ENCODE measurements around the gene TENM4. TPM values are rescaled to one million over a fixed set of nuclear protein-coding genes. Genes with fewer than 3 reads are reported as not detected.

Gene TENM4
- total and polyA plus RNA-seq, 2 of the 8 experiments (the other 6 are each of a cell fraction or from before 2014, with no cell fraction given): 3.5 to 7.2 TPM

- no peak overlapping the region for H3K9ac ChIP-seq (replicated peaks in 1 of 4; ENCODE audit: extremely low read depth in 1 of 4, low read depth in 3 of 4, low read length in 3 of 4)
- no peak for TF ChIP-seq EP300 (IDR thresholded peaks at IDR 0.05; ENCODE audit: borderline replicate concordance in 1 of 2, low read depth in 2 of 2, low read length in 2 of 2)
- no peak for TF ChIP-seq BRCA1 (IDR thresholded peaks at IDR 0.05; ENCODE audit: low read depth, low read length)
- TF ChIP-seq, protein P1, sequence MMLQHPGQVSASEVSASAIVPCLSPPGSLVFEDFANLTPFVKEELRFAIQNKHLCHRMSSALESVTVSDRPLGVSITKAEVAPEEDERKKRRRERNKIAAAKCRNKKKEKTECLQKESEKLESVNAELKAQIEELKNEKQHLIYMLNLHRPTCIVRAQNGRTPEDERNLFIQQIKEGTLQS (IDR thresholded peaks at IDR 0.05; ENCODE audit: insufficient read depth, low read depth, low read length): no peak
- TF ChIP-seq HDAC6 (IDR thresholded peaks at IDR 0.05; ENCODE audit: low read depth, low read length): no peak
- no peak for TF ChIP-seq GTF2F1 (IDR thresholded peaks at IDR 0.05; ENCODE audit: borderline replicate concordance, low read depth, low read length)
- no peak for TF ChIP-seq BCL11A (IDR thresholded peaks at IDR 0.05; ENCODE audit: low read depth in 2 of 2, low read length in 2 of 2)
- TF ChIP-seq TCF12 (IDR thresholded peaks at IDR 0.05; ENCODE audit: low read depth, low read length): no peak
- no peak for TF ChIP-seq TAF1 (IDR thresholded peaks at IDR 0.05; ENCODE audit: low read depth, low read length)
- no peak for TF ChIP-seq MAFK (IDR thresholded peaks at IDR 0.05; ENCODE audit: low read depth, low read length)
- TF ChIP-seq SIN3A (conservative IDR thresholded peaks at IDR 0.05 in 1 of 2, IDR thresholded peaks at IDR 0.05 in 1 of 2; ENCODE audit: low read depth in 1 of 2, low read length in 2 of 2): no peak
- TF ChIP-seq RFX5 (IDR thresholded peaks at IDR 0.05; ENCODE audit: borderline replicate concordance, low read depth, low read length): no peak
- H3K4me3 ChIP-seq (ENCODE audit: extremely low read depth in 1 of 4, insufficient read depth in 2 of 4, low read depth in 3 of 4, low read length in 4 of 4): no peak overlapping the region
- H3K4me1 ChIP-seq (replicated peaks in 1 of 4; ENCODE audit: control insufficient read depth in 3 of 4, insufficient read depth in 4 of 4, low read length in 3 of 4): peaks cover 0 to 4% (median 0%) of the 10 kb centered on the region in 4 experiments; a peak in 1 of 7 replicates
- no peaks in the 10 kb centered on the region for H3K79me1 ChIP-seq (ENCODE audit: low read depth, low read length)
- no peak overlapping the region for H4K5ac ChIP-seq (ENCODE audit: insufficient read length, low read depth, low read length)
- H2AK5ac ChIP-seq (ENCODE audit: low read depth, low read length): no peak overlapping the region
- H3K23ac ChIP-seq (ENCODE audit: insufficient read length): no peak overlapping the region
- H2BK12ac ChIP-seq (ENCODE audit: low read depth, low read length): no peak overlapping the region
- H3K56ac ChIP-seq (replicated peaks; ENCODE audit: insufficient read length, low read depth, low read length): no peak overlapping the region
- no peak for FAIRE-seq
- no peak overlapping the region for H3K18ac ChIP-seq (ENCODE audit: extremely low read depth, low read length)
- H2AFZ ChIP-seq (ENCODE audit: low read length): no peak overlapping the region
- H3K14ac ChIP-seq (ENCODE audit: insufficient read length): no peak overlapping the region
- no peak overlapping the region for H2BK120ac ChIP-seq (replicated peaks; ENCODE audit: low read depth, low read length)
- no peak overlapping the region for H3K4me2 ChIP-seq (ENCODE audit: insufficient read depth in 1 of 2, low read depth in 2 of 2, low read length in 2 of 2)
- H3K27ac ChIP-seq (ENCODE audit: low read depth, low read length): no peak overlapping the region
- H2BK15ac ChIP-seq (ENCODE audit: low read length): no peak overlapping the region
- H2BK5ac ChIP-seq (ENCODE audit: low read depth, low read length): no peak overlapping the region
- no peaks in the 10 kb centered on the region for H3K27me3 ChIP-seq (replicated peaks in 1 of 4; ENCODE audit: control insufficient read depth in 3 of 4, extremely low read depth in 1 of 4, insufficient read depth in 3 of 4, low read length in 3 of 4)
- H2BK20ac ChIP-seq (ENCODE audit: low read length): no peak overlapping the region
- H3K23me2 ChIP-seq (ENCODE audit: low read depth, low read length): no peaks in the 10 kb centered on the region
- no peaks in the 10 kb centered on the region for H4K20me1 ChIP-seq (replicated peaks in 1 of 2; ENCODE audit: control insufficient read depth in 1 of 2, insufficient read depth in 2 of 2, low read length in 2 of 2)
- POLR2A ChIA-PET (ENCODE audit: partially characterized antibody): interaction anchor here (1.0 kb wide), 1 partner anchor 9 kb away, joined by 3 read pairs; no protein-coding TSS in a partner anchor
- no peaks in the 10 kb centered on the region for H3K79me2 ChIP-seq (ENCODE audit: control insufficient read depth in 1 of 2, insufficient read depth in 2 of 2, low read length in 2 of 2)
- H4K91ac ChIP-seq (replicated peaks; ENCODE audit: insufficient read length, low read length): no peak overlapping the region
- no peak overlapping the region for H4K8ac ChIP-seq (ENCODE audit: extremely low read depth, insufficient read depth, low read length)
- no peak overlapping the region for H3K4ac ChIP-seq (replicated peaks; ENCODE audit: insufficient read length, low read depth, low read length)
- WGBS, 2 experiments (ENCODE audit: extremely low coverage in 1 of 2, insufficient coverage in 1 of 2, insufficient read length in 1 of 2, insufficient replicate concordance in 2 of 2, low coverage in 1 of 2, low lambda C conversion rate in 2 of 2, missing lambda C conversion rate in 1 of 2): 82% methylated on average over 8 of the region's 8 CpGs; no CpG with 5 or more reads in 1 of the 2 experiments
- DNase-seq (ENCODE audit: low read depth in 1 of 2, low spot score in 2 of 2): no peak
- CTCF ChIA-PET (ENCODE audit: partially characterized antibody): interaction anchor here (1.5 kb wide), 2 partner anchors 20 to 474 kb away, joined by 4 read pairs; no protein-coding TSS in a partner anchor
- no peaks in the 10 kb centered on the region for H3K9me3 ChIP-seq (ENCODE audit: insufficient read depth in 2 of 2, low read depth in 1 of 2, low read length in 1 of 2)
- no peaks in the 10 kb centered on the region for H3K36me3 ChIP-seq (ENCODE audit: control insufficient read depth in 2 of 4, insufficient read depth in 4 of 4, low read length in 3 of 4)
These were observed 321.1 kb downstream of the TENM4 start for GRCh38 chr11:79119491-79120284.
